ENCODE data around the gene TK1.
"Not testable (repeated sequence)": the region's sequence is repeated elsewhere in the genome, so short reads cannot be mapped to it uniquely, and the experiment has no call there.

TK1 gene

DNA sequence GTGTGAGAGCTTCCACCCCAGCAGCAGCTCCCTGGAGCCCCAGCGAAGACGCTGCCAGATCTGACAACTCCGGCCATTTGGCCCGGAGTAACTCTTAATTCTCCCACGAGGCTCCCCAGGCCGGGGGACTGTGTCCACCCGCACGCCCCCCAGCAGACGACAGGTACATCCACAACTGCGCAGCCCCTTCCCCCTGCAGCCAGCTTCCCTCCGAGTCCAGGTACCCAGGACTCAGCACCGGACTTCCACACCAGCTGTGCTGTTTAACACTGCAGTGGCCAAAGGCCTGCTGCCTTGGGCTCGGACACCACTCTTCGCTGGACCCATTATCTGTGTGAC, 11.2 kb downstream of the TK1 start:
- no peak for DNase-seq

DNA sequence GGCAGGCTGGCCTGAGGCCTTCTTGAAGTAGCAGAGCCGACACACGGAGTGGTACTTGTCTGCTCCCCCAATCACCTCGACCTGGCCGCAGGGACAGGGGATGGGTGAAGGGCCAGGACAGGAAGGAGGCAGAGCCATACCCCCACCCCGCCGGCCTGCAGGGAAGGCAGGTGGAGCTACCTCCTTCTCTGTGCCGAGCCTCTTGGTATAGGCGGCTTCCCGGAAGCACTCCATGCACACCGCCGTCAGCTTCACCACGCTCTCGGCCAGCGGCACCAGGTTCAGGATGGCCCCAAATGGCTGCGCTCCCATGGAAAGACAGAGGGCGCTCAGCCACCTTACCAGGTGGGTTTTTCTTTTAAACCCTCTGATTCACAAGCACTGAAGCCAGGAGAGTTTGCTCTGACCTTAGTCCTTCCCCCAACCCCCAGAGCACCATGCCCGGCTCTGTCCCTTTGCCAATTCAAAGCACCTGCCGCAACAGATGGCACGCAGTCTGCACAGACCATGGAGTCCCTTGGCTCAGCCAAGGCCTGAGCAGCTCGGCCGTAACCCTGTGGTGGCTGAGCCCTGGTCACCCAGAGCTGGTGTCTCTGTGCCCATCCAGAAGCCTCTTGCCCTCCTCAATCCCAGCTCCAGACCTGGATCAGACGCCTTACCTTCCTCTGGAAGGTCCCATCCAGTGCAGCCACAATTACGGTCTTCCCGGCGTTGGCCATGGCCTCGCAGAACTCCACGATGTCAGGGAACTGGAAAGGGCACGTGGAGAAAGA, 11.8 kb downstream of the TK1 start:
- DNase-seq, result no peak

DNA sequence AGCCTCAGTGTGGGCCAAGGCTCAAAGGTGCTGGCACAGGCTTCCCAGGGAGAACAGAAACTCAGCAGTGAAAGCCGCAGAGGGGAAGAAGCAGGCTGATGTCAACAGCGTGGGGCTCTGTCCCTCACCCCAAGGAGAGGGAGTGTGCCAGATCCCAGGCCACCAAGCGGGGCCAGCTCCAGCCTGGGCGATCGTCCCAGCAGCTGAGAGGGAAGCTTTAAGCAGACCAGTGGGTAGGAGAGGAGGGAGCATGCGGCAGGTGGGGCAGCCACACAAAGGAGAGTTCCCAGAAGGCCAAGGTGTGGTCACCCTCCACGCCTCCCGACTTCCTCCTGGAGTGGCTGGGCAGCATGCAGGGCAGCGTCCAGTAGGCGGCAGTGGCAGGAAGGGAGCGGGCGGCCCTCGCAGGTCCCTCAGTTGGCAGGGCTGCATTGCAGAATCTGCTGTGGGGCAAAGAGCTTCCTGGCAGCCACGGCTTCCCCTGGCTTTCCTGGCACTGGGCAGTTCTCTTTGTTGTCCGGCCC, 12.4 kb downstream of the TK1 start:
- DNase-seq, result no peak

DNA sequence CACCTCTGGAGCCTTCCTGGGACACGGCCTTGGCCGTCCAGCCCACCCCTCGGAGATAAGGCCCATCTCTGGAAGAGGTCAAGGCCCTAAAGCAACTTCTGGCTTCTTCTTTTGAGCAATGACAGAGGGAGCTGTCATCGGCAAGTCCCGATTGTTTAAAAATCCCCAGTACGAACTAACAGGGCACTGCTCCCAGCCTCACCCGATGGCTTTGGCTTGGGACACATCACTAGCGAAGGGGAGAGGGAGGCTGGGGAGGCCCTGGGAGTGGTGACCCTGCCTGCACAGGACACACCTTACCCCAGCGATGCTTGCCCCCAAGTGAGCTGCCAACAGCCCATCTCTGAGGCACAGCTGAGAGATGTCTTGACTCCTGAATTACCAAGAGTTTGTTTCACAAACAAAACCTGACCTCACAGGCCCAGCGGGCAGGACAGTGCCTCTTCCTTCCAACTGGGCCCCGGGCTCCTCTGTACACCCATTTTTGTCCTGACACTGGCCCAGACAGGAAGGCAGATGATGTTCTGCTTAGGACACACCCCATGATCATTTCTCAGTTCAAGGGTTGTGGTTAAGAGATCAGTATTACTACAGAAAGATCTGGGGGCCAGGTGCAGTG, 13.6 kb downstream of the TK1 start:
- DNase-seq, result no peak

DNA sequence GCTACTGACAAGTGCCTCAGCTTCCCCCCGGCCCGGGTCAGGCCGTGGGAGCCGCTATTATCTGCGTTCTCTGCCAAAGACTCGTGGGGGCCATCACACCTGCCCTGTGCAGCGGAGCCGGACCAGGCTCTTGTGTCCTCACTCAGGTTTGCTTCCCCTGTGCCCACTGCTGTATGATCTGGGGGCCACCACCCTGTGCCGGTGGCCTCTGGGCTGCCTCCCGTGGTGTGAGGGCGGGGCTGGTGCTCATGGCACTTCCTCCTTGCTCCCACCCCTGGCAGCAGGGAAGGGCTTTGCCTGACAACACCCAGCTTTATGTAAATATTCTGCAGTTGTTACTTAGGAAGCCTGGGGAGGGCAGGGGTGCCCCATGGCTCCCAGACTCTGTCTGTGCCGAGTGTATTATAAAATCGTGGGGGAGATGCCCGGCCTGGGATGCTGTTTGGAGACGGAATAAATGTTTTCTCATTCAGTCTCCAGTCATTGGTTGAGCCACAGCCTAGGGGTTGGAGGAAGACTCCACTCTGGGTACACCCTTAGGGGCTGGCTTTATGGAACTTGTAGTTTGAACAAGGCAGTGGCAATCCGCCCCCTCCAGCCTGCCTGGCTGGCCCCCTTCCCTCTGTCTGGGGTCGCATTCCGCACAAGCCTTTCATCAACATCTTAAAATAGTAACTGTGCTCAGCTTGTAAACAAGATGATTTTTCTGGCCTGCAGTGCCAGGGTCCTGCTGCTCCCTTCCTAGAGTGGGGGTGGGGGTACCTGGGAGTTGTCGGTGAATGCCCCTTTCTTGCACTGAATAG, 14.4 kb downstream of the TK1 start:
- no peak for DNase-seq

DNA sequence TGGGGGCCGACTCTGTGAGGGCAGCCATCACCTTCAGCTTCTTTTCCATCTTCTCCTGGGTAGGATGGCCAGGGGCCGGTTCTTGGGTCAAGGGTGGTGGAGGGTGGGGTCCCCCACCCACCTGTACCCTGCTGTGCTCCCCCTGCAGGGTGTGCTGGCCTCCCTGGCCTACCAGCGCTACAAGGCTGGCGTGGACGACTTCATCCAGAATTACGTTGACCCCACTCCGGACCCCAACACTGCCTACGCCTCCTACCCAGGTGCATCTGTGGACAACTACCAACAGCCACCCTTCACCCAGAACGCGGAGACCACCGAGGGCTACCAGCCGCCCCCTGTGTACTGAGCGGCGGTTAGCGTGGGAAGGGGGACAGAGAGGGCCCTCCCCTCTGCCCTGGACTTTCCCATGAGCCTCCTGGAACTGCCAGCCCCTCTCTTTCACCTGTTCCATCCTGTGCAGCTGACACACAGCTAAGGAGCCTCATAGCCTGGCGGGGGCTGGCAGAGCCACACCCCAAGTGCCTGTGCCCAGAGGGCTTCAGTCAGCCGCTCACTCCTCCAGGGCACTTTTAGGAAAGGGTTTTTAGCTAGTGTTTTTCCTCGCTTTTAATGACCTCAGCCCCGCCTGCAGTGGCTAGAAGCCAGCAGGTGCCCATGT, 15.1 kb downstream of the TK1 start:
- not testable (repeated sequence) for DNase-seq

DNA sequence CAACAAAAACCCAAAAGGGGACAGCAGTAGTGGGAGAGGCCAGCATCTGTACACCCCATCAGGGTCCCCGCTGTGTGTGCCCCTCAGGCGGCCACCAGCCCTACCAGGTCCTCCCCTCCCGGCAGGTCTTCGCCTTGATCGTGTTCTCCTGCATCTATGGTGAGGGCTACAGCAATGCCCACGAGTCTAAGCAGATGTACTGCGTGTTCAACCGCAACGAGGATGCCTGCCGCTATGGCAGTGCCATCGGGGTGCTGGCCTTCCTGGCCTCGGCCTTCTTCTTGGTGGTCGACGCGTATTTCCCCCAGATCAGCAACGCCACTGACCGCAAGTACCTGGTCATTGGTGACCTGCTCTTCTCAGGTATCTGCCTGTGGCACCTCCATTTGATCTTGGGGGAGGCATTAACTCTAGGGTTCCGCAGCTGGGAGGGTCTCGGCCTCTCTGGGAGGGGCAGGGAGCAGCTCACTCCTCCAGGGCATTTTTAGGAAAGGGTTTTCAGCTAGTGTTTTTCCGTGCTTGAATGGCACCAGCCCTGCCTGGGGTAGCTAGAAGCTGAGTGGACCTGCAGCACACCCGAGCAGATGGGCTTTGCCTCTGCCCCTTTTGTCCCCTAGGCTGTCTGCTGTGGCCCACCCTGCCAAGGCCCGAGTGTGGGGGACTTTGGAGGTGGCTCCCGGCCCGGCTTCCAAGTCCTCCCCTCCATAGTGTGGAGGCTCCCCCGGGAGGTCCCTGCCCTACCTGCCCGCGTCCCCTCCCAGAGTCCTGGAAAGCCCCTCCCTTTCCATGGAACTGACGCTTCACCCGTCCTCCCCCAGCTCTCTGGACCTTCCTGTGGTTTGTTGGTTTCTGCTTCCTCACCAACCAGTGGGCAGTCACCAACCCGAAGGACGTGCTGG, 15.9 kb downstream of the TK1 start:
- DNase-seq, result no peak

DNA sequence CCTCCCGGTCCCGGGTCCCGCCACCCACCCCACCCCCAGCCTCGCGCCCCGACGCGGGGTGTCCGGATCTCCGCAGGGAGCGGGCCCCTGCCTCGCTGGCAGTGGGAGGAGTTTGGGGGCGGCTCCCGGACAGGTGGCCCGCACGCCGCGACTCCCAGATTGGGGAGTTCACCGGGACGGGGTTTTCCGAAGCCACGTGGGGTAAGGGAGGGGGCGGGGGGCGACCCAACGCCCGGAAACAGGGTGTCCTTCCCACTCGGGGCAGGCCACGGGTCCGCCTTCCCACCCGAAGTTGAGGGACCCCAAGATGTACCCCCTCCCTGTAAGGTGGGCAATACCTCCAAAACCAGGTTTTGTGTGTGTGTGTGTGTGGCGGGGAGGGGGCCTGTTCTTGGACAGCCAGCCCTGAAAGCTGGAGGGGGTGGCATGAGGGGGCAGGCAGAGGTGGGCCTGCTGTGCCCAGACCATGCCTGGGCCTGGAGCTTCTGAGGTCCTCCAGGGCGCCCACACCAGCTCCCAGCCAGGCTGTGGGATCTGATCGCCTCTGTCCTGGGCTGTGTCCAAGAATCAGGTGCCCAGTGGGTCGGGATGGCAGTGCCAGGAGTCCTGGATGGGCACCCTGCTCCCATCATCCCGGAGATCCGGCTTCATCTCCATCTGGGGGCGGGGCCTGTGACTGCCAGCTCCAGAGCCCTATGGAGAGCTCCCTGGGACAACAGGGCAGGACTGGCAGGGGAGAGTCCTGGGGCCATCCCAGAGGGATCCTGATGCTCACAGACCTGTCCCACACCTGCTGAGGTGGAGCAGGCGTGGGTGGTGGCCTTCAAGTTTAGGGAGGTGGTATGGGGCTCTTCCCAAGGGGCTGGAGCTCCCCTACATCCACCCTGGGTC, 17.7 kb downstream of the TK1 start:
- peak; percentile 68 for DNase-seq

DNA sequence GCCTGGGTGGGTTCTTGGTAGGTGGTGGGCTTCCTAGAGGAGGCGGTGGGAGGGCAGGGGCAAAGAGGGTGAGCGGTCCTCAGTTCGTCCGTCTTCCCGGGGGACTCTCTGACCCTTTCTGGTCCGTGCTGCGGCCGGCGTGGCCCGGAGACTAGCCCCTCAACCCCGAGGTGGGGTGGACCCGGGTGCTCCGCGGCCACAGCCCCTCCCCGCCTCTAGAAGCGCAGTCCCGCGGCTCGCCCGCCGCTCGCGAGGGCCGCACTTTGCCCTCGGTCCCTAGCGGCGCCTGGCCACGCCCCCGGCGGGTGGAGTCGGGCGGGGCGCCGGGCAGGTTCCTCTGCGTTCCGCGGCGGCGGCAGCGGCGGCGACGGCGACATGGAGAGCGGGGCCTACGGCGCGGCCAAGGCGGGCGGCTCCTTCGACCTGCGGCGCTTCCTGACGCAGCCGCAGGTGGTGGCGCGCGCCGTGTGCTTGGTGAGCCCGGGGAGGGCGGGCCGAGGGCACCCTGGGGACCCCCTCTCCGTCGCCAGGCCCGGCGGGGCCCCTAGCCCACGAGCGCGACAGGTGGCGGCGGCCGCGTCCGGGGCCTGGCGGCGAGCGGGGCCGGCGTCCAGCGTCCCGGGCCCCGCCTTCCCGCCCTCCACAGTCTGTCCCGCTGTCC, 18.5 kb downstream of the TK1 start, which contains the start of gene SYNGR2:
Gene SYNGR2 (plus strand): TSS at position 340 of the 661 bp plus-strand sequence. CDS start 36 bp downstream, at position 376.
- peak; percentile 91 for DNase-seq

DNA sequence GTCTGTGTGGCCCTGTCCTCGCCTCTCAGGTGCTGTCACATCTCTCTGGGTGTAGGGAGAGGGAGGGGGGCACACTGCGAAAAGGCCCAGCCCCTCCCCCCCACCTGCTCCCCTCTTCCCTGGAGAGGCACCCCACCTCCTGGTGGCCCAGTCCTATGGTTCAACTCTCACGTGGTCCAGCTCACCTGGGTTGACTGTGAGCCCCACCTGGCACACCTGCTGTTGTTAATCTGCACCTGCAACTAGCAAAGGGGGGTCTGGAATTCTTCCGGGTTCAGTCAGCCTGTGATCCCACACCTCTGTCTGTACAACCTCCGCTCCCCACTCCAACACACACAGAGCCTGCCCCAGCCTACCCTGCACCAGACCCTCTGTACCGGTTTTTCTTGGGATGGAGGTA, 20.4 kb downstream of the TK1 start:
- DNase-seq, result no peak

DNA sequence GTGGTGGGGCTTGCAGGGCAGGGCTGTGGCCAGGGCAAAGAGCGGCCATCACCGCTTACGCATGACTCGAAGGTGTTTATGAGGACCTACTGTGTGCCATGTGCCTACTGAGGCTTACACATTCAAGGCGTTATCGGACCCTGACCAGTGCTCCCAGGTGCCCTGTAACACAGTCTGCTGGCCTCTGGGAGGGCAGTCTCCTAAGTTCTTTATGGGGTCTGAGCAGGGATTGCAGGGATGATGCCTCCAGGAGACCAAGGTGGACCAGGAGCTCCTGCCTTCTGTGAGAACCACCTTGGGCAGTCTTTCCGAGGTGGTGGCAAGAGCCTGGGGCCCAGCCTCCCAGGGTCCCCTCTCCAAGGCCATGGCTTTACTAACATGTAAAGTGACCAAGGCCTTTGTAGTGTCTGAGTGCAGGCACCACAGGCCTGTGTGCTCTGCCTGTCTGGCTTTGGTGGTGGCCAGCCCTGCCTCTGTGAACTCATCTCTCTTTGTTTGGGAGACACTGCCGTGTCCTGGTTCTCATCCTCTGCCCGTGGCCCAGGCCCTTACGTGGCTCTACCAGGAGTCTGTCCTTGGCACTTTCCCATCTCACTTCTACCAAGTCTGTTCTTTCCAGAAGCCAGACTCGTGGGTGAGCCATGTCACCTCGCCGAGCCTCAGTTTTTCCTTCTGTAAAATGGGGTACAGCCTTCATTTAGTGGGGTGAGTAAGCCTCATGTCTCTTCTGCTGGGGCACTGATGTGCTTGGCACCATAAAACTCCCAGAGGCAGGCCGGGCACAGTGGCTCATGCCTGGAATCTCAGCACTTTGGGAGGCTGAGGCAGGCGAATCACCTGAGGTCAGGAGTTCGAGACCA, 21.9 kb downstream of the TK1 start:
- DNase-seq, result no peak

DNA sequence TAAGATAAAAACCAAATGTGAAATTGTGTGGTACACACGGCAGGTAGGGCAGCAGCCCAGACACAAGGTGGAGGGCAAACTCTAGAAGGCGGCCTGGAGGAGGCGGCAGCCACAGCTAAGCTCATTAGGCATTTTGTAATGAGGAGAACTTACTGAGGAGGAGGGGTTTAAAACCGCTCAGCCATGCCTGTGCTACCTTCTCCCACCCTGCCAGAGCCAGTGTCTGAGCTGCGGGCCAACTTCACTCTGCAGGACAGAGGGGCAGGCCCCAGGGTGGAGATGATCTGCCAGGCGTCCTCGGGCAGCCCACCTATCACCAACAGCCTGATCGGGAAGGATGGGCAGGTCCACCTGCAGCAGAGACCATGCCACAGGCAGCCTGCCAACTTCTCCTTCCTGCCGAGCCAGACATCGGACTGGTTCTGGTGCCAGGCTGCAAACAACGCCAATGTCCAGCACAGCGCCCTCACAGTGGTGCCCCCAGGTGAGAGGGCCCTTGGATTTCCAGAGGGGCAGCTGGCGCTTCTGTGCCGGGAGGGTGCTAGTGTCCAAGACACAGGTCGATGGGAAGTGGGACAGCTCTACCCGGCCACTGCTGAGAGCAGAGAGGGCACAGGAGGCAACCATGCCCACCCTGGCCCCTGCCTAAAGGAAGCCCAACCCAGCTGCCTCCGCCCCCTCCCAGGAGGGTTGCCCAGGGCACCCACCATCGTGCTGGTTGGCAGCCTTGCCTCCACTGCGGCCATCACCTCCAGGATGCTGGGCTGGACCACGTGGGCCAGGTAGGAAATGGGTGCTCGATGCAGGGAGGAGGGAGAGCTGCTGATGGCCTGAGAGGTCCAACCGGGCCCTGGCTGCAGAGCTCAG, 22.7 kb downstream of the TK1 start:
- DNase-seq, result peak; percentile 53

DNA sequence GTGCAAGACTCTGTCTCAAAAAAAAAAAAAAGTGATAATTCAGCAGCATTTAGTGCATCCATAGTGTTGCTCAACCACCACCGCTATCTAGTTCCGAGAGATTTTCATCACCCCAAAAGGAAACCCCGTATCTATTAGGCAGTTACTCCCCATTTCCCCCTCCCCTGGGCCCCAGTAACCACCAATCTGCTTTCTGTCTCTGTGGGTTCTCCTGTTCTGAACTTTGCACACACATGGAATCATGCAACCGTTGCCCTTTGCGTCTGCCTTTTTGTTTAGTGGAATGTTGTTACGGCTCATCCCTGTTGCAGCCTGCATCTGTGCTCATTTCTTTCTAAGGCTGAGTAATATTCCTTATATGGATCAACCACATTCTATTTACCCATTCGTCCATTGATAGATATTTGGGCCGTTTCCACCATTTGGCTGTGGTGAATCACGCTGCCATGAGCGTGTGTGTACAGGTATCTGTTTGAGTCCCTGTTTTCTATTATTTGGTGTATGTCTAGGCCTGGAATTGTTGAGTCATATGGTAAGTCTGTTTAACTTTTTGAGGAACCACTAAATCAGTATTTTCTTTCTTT, 27.2 kb downstream of the TK1 start:
- no peak for DNase-seq

DNA sequence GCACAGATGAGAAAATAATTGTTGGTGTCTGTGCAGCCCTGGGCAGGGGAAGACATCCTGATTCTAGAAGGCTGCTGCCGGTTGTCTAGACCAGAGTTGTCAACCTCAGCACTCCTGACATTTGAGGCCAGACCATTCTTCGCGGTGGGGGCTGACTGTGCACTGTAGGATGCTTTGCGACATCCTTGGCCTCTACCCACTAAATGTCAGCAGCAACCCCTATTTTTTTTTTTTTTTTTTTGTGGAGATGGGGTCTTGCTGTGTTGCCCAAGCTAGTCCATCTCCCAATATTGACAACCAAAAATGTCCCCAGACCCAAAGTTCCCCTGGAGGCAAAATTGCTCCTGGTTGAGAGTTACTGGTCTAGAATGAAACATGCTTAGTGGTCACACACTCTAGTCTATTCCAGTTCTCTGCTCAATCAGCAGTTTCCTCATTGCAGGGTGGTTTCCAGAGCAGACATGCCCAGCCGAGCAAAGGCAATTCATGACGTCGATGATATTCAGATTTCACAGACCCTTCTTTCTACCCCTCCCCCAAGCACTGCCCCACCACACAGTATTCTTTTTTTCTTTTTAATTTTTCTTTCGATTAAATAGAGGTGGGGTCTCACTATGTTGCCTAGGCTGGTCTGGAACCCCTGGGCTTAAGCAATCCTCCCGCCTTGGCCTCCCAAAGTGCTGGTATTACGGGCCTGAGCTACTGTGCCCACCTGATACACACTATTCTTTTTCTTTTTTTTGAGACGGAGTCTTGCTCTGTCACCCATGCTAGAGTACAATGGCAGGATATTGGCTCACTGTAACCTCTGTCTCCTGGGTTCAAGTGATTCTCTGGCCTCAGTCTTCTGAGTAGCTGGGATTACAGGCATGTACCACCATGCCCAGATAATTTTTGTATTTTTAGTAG, 31.7 kb downstream of the TK1 start:
- no peak for DNase-seq

DNA sequence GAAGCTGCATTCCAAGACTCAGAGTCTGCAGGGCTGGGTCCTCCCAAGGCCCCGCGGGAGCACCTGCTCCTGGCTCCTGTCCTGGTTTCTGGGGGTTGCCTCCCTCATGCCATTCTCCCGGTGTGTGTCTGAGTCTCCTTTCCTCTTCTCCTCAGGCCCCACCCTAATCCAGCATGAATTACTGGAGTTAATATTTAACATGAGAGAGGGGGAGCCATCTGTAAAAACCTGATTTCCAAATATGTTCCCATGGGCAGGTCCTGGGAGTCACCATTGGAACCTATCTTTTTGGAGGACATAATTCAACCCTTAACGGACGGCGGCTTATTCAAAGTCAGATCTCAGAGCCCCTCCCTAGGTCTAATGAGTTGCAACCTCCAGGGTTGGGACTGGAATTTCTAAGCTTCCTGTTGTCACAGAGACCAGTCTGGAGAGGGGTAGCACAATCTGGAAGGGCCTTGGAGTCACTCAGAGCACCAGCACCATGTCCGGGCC, 35.3 kb downstream of the TK1 start:
- no peak for DNase-seq

DNA sequence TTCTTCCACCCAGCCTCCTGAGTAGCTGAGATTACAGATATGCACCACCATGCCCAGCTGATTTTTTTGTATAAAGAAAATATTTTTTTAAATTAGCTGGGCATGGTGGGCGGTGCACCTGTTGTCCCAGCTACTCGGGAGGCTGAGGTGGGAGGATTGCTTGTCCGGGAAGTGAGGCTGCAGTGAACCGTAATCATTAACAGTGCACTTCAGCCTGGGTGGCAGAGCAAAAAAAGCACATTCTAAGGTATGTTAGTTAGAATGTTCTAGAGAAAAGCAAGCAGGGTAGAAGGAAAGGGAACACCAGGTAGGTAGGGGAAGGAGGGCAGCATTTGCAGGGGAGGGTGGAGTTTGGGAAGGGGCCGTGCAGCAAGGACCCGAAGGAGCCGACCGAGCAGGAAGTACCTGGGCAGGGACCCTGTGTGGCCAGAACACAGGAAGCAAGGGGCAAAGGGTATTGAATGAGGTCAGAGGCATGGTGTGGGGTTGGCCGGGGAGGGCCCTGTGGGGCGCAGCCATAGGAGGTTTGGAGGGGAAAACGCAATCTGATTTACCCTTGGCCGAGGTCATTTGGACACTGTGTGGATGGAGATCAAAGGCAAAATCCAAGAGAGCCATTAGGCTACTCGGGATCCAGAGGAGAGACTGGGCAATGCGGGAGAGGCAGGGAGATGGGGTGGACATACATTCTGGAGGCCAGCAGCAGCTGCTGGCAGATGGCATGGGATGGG, 38.4 kb downstream of the TK1 start:
- DNase-seq, result no peak
